HepG2 (cell line): ENCODE data around the gene SEMG1. TPM values are rescaled to one million over a fixed set of nuclear protein-coding genes. Genes with fewer than 3 reads are reported as not detected.

Experiments
- ATAC-seq: fragments of 200-7000 bp; cut with Tn5 transposase; 3 replicates; pipeline ENCODE4 v1.9.1; 2020; ENCODE audit warnings: mild to moderate bottlenecking, moderate library complexity
- BruUV-seq: library from RNA; stranded (reverse); fragments of 400-500 nt; replicated peaks from 2 replicates; lab custom pipeline; 2021; lab: Mats Ljungman, UMichigan
- CTCF ChIA-PET: fragments of 300-600 bp; formaldehyde crosslinking; extraction: SDS; loops from one replicate; lab custom pipeline; 2021; ENCODE audit warnings: low total read pairs, inconsistent platforms, low intra/inter-chr PET ratio; lab: Yijun Ruan, JAX
- POLR2A ChIA-PET: fragments of 350-600 bp; sonication (Branson Sonifier 250); formaldehyde crosslinking; loops from one replicate; lab custom pipeline; 2020; ENCODE audit warnings: antibody characterized with exemption, inconsistent platforms; lab: Yijun Ruan, JAX
- DNase-seq: peaks from one replicate; pipeline ENCODE4 v3.0.0-alpha.2; 2015; ENCODE audit warnings: low spot score
- FAIRE-seq: peaks from 3 replicates; lab custom pipeline; 2011; peaks lifted over from hg19 to GRCh38; lab: Jason Lieb, UNC
- H2AFZ ChIP-seq: one replicate; pipeline ENCODE4 v1.6.1; 2011; ENCODE audit warnings: low read length, inconsistent platforms
- H3K27ac ChIP-seq: fragments of 300-600 bp; 3 replicates; pipeline ENCODE4 v1.8.0; 2011; ENCODE audit warnings: mixed run types, mild to moderate bottlenecking, mixed read lengths, low read length, inconsistent platforms; ENCODE audit not compliant: insufficient read depth; ENCODE audit errors: extremely low read length
- H3K27me3 ChIP-seq, 2 experiments: fragments of 200-600 bp in 1 of 2; 2 replicates in 1 of 2; 3 replicates in 1 of 2; pipeline versions ENCODE4 v1.6.0 to v1.8.0; 2011; ENCODE audit warnings: low read length in 2 of 2, mild to moderate bottlenecking in 2 of 2, moderate library complexity in 2 of 2, inconsistent platforms in 1 of 2; ENCODE audit not compliant: insufficient read depth in 2 of 2, control insufficient read depth in 1 of 2
- H3K36me3 ChIP-seq, 2 experiments: fragments of 200-600 bp in 1 of 2; replicated peaks in 1 of 2; 2 replicates in 1 of 2; 3 replicates in 1 of 2; pipeline versions ENCODE4 v1.5.1 to v1.8.0; 2011; ENCODE audit warnings: low read length in 2 of 2, inconsistent platforms in 1 of 2; ENCODE audit not compliant: insufficient read depth in 2 of 2, control insufficient read depth in 1 of 2
- H3K4me1 ChIP-seq: 2 replicates; pipeline ENCODE4 v1.5.1; 2012; ENCODE audit warnings: low read length, inconsistent platforms; ENCODE audit not compliant: insufficient read depth
- H3K4me2 ChIP-seq: 2 replicates; pipeline ENCODE4 v1.6.0; 2011; ENCODE audit warnings: low read depth, low read length, inconsistent platforms
- H3K4me3 ChIP-seq, 3 experiments: fragments of 200-600 bp in 1 of 3; sonication (generic), shearing (Covaris generic) in 1 of 3; replicated peaks in 1 of 3; 2 replicates each; pipeline ENCODE4 v1.5.1; 2011 to 2016; ENCODE audit warnings: low read length in 3 of 3, inconsistent platforms in 2 of 3, low read depth in 2 of 3, mild to moderate bottlenecking in 2 of 3, control low read depth in 1 of 3, mixed read lengths in 1 of 3; ENCODE audit not compliant: insufficient read depth in 1 of 3
- H3K79me2 ChIP-seq: one replicate; pipeline ENCODE4 v1.6.1; 2011; ENCODE audit warnings: low read length, inconsistent platforms; ENCODE audit not compliant: insufficient read depth
- H3K9ac ChIP-seq: 2 replicates; pipeline ENCODE4 v1.6.0; 2011; ENCODE audit warnings: mild to moderate bottlenecking, low read depth, low read length, inconsistent platforms; ENCODE audit not compliant: insufficient read depth
- H3K9me3 ChIP-seq: 2 replicates; pipeline ENCODE4 v1.5.1; 2012; ENCODE audit warnings: mild to moderate bottlenecking, low read length
- H4K20me1 ChIP-seq: 2 replicates; pipeline ENCODE4 v1.6.0; 2011; ENCODE audit warnings: inconsistent platforms, mild to moderate bottlenecking, low read length, moderate library complexity; ENCODE audit not compliant: insufficient read depth
- MEIS2 ChIP-seq: sonication (generic); formaldehyde crosslinking; IDR thresholded peaks from 2 replicates; pipeline ENCODE4 v1.9.0; 2021; ENCODE audit warnings: mild to moderate bottlenecking, missing genetic modification reagents
- NFYC ChIP-seq: IDR thresholded peaks from 2 replicates; pipeline ENCODE4 v1.6.1; 2016; ENCODE audit warnings: missing genetic modification reagents, missing compliant biosample characterization
- RELA ChIP-seq: sonication (generic); formaldehyde crosslinking; IDR thresholded peaks from 2 replicates; pipeline ENCODE4 v1.4.0; 2020; ENCODE audit warnings: missing genetic modification reagents
- RORA ChIP-seq: sonication (generic); formaldehyde crosslinking; IDR thresholded peaks from 2 replicates; pipeline ENCODE4 v1.5.0; 2020; ENCODE audit warnings: mild to moderate bottlenecking, missing genetic modification reagents, moderate library complexity
- TCF7 ChIP-seq: sonication (generic); IDR thresholded peaks from 2 replicates; pipeline ENCODE4 v1.6.1; 2016; ENCODE audit warnings: antibody characterized with exemption, low read depth
- ZFP62 ChIP-seq: sonication (generic); formaldehyde crosslinking; IDR thresholded peaks from 2 replicates; pipeline ENCODE4 v1.4.0; 2020; ENCODE audit warnings: missing genetic modification reagents
- ZNF747 ChIP-seq: sonication (generic); formaldehyde crosslinking; IDR thresholded peaks from 2 replicates; pipeline ENCODE4 v1.8.1; 2023; ENCODE audit warnings: missing genetic modification reagents, mild to moderate bottlenecking, borderline replicate concordance
- WGBS: methylation state at CpG from one replicate; pipeline ENCODE4 v1.1.6; 2017; ENCODE audit warnings: low lambda C conversion rate; 5-methylcytosine and 5-hydroxymethylcytosine counted together
- in situ Hi-C: cut with HindIII; loops from 2 replicates; pipeline ENCODE4 v1.10.0; 2017; ENCODE audit warnings: low pct_unique_long_range_greater_than_20kb; ENCODE audit not compliant: extremely low pct_ligation_motif_present
- intact Hi-C: fragments of 100-400 bp; cut with micrococcal nuclease; formaldehyde crosslinking; loops from one replicate; pipeline ENCODE4 v1.10.0; 2022; ENCODE audit not compliant: unreplicated experiment
- polyA plus RNA-seq, 8 experiments: library from polyadenylated mRNA; depleted of rRNA in 3 of 8; stranded (reverse) in 7 of 8; unstranded in 1 of 8; fragments of >200 nt; fragmentation: Illumina TruSeq in 4 of 8; extraction: Trizol in 4 of 8; gene quantifications; 2 replicates each; pipeline versions ENCODE4 v1.2.1 to v1.2.3, GENCODE V29; 2011 to 2016; ENCODE audit warnings: low read depth in 4 of 8, missing spikeins in 1 of 8, mixed read lengths in 1 of 8; ENCODE audit not compliant: insufficient read depth in 1 of 8
- total RNA-seq, 5 experiments: library from RNA; depleted of rRNA; stranded (reverse); fragments of >200 nt; fragmentation: Illumina TruSeq; extraction: Trizol; gene quantifications; 2 replicates each; pipeline ENCODE4 v1.2.3, GENCODE V29; 2016; ENCODE audit warnings: low read depth in 1 of 5
- TF ChIP-seq, protein P1 (sequence below): sonication (generic); formaldehyde crosslinking; IDR thresholded peaks from 2 replicates; pipeline ENCODE4 v1.5.1; 2020; ENCODE audit warnings: mild to moderate bottlenecking, missing genetic modification reagents

Gene SEMG1
- total and polyA plus RNA-seq, 2 of the 13 experiments (the other 11 are each of a cell fraction or from before 2014, with no cell fraction given), result not detected

GRCh38 chr20:45163083-45163803, 43.6 kb upstream of the SEMG1 start:
- Histone ChIP-seq H3K4me1 (no peaks in the 10 kb centered on the region), H3K4me2 (no peak overlapping the region), H3K9ac (no peak overlapping the region), H3K27ac (no peak overlapping the region), H4K20me1 (no peaks in the 10 kb centered on the region), H3K27me3 (no peaks in the 10 kb centered on the region), H2AFZ (no peak overlapping the region), H3K36me3 (no peaks in the 10 kb centered on the region), H3K9me3 (peaks cover 6% of the 10 kb centered on the region; the same call in 1 of the 2 replicates), H3K79me2 (no peaks in the 10 kb centered on the region), H3K4me3 (no peak overlapping the region)
- no peak for DNase-seq
- in situ Hi-C loops, result no loop called here
- ChIA-PET CTCF (no interaction called here), POLR2A (no interaction called here)
- 4% methylated on average over 1 of the region's 1 CpG for WGBS
- no TSS peak for BruUV-seq
- no peak for FAIRE-seq
- ATAC-seq, result no peak
- intact Hi-C loops, result no loop called here
- TF ChIP-seq, protein P1, sequence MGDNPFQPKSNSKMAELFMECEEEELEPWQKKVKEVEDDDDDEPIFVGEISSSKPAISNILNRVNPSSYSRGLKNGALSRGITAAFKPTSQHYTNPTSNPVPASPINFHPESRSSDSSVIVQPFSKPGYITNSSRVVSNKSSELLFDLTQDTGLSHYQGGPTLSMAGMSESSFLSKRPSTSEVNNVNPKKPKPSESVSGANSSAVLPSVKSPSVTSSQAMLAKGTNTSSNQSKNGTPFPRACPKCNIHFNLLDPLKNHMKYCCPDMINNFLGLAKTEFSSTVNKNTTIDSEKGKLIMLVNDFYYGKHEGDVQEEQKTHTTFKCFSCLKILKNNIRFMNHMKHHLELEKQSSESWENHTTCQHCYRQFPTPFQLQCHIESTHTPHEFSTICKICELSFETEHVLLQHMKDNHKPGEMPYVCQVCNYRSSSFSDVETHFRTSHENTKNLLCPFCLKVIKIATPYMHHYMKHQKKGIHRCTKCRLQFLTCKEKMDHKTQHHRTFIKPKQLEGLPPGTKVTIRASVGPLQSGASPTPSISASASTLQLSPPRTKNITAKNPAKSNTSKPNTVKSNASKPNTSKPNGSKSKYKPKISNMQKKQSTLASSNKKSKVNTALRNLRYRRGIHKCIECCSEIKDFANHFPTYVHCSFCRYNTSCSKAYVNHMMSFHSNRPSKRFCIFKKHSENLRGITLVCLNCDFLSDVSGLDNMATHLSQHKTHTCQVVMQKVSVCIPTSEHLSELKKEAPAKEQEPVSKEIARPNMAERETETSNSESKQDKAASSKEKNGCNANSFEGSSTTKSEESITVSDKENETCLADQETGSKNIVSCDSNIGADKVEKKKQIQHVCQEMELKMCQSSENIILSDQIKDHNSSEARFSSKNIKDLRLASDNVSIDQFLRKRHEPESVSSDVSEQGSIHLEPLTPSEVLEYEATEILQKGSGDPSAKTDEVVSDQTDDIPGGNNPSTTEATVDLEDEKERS, result no peak
- TF ChIP-seq ZNF747 (CRISPR knock-in tag) (no peak), MEIS2 (CRISPR knock-in tag) (no peak), ZFP62 (CRISPR knock-in tag) (no peak), TCF7 (no peak), NFYC (CRISPR knock-in tag) (no peak), RORA (CRISPR knock-in tag) (no peak), RELA (no peak)
